CD4-positive, alpha-beta T cell treated with Interleukin-1 beta for 1 hour (primary cell): Measurements from ENCODE around the gene STK39.

Experiments used
- DNase-seq, 2 donors: peaks; one replicate each; pipeline ENCODE4 v3.0.0-alpha.2; 2020 to 2022

STK39 gene

DNA sequence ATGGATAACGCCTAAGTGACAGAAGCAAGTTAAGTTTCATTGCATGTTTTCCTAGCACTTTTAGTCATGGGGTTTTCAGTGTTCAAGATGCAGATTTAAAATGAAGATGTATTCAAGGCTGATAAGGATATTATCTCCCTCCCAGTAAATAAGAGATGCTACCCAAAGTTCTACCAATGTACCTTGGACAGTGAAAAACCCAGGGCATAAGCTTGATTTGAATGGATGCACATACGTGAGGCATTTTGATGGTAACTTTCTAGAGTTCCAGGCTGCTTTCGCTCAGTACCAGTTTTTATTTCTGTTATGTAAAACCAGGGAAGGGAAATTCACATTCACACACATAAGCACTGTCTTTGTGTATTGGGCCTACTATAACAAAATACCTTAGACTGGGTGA lies 90.3 kb downstream of the STK39 start:
- DNase-seq = no peak

DNA sequence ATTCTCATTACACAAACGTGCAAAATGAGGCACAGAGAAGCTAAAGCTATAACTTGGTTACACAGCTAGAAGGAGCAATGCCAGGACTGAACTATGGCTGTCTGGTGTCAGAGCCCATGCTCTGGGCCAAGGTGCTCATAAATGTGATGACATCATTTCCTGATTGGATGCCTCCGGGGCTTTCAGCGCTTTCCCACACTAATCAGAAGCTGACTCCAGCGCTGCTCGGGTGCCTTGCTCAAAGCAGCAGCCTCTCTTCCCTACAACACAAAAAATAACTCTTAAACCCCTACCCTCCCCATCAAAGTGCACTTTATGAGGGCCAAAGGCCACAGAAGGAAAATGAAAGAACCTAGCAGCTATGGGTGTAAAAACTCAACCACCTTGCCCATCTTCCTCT lies 90.7 kb downstream of the STK39 start:
- DNase-seq = no peak

DNA sequence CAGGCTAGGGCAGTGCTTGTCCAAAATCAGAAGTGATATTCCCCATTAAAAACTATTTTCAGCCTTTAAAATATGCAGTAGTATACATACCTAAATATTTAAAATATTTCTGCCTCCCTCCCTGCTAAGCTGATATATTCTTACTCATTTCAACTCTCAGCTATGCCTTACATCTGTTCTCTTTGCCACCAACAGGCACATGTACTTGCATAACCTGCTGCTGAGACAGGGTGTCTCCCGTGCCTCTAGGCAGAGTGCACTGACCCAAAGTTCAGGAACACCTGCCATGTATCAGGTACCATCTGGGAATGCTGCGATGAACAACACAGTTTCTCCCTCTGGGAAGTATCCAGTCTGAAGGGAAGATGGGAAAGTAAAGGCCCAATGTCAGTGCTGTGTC lies 91.7 kb downstream of the STK39 start:
- no peak for DNase-seq

DNA sequence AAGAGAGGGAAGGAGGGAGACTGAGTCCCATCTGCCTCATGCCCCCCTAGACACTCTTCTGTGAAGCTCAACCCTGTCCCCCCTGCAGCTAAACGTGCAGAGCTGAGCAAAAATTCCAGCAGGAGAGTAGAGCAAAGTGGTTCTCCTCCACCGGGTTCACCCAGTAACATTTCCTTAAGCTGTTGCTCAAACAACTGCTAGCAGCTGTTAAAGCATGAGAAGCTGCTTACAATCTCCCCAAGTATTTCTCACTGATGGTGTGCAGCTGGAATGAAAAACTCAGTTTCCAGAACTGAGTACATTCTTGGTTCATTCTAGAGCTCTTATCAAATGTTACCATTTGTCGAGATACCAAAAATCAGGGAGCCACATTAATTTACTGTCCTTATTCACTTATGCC lies 92.3 kb downstream of the STK39 start:
- no peak for DNase-seq

DNA sequence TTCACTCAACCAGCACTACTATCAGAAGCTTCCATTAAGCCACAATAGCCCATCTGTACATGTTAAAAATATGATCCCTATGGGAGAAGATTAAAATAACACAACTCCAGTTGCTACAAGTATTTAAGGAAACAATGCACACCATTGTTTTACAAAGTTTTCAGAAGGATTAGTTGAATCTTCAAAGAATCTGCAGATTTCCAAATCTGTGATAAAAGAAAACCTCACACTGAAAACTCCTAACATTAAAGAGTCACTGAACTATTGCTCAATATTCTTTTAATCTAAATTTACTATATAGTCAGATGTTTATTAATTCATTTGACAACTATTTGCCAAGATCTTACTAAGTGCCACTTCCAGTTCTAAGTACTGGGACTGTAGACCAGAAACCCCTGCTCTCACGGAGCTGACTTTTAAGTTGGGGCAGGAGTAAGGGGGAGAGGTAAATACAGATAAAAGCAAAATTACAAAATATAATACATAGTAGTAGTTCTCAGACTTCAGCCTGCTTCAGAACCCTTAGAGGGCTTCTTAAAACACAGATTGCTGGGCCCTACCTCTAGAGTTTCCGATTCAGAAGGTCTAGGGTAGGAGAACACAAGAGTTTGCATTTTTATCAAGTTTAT lies 94.4 kb downstream of the STK39 start:
- no peak for DNase-seq

DNA sequence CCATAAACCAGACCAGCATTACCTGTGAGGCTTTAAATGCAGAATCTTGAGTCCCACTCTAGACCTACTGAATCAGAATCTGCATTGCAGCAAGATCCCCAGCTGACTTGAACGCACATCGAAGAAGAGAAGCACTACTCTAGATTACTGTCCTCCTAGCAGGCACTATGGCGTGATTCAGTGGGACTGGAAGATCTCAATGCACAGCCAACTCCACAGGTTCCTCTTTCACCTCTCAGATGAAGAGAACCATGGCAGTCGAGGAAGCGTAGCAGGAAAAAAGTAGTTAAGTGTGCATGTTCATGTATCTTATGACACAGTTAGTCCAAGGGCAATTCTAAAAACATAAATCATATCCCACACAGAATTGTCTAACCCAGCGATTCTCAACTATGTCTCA lies 97.4 kb downstream of the STK39 start:
- DNase-seq = no peak

DNA sequence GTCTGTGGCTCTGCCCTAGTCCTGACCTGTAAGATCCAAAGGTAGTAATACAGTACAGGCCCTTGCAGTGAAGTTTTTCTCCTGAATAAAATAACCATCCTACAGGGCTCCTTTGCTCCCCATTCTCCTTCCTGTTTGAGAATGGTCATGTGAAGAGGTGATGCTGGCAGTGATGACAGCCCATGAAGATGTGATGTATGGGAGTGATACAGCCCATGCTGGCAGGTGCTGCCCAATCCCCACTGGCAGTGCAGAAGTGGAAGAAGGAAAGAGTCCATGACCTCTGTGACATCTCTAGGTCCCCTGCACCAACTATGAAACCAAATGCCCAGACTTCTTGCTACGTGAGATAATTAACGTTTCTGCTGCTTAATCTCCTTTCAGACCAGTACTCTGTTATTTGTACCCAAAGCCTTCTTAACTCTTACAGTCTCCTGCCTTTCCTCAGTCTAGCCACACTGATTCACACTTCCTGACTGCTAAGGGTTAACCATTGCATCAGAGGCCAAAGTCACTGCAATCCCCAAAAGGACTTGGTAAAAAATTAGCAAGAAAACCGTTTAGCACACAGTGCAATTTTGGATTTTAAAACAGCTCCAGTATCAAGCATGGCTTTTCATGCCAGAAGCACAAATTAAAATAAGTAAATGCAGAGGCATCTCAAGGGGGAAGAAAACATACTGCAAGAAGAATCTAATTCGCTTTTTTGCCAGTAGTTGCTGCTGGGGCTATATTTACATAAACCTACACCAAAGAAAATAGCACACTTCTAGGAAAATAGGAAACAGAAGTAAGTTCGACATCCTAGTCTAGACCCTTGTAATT lies 98.0 kb downstream of the STK39 start:
- no peak for DNase-seq

DNA sequence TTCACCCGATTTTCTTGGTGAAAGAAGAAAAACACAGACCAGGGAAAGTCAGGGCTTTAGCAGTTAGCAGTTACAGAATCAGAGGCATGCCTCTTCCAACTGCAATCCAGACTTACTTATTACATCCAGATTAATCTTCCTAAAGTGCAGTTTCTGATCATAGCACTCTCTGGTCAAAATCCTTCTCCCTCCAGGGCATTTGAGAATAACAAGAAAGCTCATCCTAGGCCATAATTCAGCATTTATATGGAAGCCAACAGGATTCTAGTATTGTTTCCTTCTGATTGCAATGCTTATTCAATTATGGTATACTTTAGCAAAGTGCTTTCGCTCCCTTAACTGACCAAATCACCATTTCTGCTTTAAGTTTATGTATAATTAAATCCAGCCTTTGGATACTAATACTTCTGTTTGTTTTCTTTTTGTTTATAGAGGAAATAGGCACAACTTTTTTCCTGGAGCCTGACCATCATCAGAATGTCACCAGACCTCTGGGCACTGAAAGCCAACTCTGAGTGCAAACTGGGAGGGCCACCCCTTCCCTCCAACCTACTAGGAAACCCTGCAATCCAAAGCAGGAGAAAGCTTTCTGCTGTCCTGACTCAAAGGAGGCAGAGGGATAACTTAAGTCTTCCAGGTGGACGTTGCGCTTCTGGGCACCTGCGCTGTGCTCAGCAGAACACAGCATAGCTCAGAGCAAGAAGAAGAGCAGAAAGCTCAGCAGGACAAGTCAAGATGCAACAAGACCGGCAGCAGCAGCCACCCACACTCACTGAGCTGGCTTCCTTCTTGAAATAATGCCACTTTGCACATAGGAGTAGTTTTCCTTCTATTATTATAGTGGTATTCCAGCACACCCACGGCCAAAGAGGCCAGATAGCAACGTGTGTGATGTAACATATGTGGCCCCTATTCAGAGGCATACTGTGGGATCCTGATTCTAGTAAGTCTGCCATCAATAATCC lies 99.3 kb downstream of the STK39 start:
- no peak for DNase-seq

DNA sequence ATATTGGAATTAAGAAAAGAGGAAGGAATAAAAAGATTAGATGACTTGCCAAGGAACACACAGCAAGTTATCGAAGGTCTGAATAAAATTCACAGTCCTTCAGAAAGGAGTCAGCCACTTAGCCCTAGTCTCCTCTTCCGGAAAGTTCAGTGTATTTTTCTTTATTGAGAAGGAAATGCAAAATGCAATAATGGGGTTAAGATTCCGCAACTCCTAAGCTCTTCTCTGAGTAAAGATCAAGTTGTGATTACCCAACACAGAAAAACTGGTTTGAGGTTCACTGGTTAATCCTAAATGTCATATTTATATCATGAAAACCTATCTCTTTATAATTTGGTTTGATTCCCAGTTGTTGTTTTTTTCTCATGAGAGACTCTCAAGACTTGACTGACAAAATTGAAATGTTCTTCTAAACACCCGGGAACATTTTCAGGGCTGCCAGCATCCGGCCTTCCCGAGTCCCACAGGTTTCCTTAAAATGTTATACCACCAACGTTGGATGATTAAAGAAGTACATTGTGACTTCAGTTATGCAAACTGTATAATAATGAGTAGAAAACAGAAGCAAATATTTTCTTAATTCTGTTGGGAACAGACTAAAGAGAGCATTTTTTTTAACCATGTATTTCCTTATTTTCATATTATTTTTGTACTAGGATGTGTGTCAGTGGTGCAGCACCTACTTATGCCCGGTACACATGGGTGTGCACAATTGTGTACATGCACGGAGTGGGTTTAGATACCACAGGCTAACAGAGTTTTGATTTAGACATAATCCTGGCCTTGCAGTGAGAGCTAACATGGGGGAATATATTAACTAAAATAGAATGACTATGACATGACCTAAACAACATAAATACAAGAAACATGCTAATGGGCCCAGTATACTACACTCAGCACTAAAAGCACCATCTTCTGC lies 100.2 kb downstream of the STK39 start:
- DNase-seq = no peak

DNA sequence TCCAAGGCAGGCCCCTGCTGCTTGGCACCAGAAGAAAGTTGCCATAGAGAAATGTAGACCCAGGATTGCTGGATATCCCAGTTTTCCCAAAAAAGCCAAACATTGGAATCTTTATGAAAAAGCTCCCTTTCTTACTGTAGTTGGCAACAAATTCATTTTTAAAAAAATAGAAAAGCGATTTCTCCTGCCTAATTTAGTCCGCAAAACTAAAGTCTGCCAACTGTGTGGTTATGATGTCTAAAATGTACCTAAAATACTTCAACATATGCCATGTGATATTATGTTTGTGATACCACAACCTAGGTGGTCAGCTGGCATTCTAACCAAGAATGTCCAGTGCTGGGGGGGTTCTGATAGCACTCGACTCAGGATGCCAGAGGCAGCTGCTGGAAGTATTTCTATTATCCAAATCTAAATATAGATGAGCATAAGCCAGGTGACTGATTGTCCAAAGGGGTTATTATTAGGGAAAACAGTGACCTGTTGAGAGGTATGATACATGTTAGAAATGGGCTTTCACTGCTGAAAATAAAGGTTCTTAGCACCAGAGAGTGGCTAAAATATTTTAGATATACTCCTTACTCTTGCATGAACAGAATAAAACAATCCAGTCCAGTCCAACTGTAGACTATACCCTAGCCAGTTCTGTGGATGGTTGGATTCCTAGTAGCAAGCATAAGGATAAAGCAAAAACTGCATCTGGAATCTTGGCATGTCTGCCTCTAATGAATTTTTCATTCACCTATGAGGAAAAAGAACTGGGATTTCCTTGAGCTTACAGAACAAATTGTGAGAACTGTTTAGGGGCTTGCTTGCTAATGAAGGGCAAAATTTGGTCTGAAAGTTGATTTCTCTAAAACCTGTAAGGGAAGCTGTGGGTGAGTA lies 101.7 kb downstream of the STK39 start:
- DNase-seq = no peak

DNA sequence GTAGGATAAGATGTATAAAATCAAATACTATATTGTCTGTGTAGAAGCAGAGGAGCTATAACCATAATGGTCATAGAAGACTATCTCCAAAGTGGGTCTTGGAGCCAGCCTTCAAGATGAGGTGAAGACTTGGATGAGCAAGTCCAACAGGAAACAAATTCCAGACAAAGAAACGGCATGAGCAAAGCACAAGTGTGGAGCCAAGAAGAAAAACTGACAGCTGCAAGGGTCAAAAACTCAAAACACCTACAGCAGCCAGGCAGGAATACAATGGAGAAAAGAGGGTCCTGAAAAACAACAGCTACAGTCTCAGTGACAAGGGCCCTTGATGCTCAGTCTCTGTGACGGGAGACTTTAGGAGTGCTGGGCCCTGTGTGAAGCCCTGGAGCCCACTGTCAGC lies 102.4 kb downstream of the STK39 start:
- no peak for DNase-seq

DNA sequence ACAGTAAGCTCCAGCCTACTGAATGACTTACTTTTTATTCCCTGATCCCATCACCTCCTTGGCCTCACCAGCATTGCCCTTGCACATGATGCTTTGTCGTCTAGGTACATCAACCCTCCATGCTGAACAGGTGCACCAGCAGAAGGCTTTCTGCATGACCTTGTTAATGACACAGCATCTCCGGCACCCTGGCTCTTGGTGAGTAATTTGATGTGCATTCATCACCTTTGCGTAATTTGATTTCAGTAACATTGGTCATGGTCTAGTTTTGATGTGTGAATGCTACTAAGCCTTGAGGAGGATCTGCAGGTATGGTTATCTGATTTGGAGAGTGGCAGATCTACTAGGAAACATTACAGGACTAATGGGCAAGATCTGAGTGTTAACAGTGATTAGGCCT lies 103.6 kb downstream of the STK39 start:
- DNase-seq = no peak

DNA sequence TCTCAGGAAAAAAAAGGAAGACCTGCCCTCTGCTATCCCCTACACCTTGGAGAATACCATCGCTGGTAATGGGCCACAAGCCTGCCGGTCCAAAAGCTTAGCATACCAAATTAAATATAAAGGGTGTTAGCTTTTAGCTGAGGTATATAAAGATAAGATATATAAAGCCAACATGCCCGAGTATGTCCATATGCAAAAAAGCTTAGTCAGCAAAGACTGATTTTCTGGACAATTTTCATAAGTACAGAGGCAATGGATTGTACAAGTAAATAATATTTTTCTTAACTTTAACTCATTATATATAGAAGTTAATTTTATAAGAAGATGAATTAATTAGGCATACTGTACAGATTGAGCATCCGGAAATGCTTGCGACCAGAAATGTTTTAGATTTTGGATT lies 106.5 kb downstream of the STK39 start:
- no peak for DNase-seq

DNA sequence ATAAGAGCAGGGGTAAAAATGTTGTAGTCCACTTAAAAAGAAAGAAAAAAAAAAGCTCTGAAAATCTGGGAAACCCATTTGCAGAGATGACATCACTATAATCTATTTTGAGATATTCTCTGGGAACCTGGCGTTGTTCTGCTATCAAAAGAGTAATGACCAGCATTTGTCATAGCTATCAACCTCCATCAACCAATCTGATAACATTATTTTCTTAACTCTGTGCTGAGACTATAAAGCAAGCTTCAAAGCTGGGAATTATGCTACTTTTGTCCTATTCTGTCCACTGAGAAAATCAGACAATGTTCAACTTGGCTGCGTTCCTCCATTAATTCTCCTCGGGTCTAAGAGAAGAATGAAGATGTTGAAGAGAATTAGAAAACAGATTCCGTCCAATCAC lies 107.5 kb downstream of the STK39 start:
- DNase-seq = no peak

DNA sequence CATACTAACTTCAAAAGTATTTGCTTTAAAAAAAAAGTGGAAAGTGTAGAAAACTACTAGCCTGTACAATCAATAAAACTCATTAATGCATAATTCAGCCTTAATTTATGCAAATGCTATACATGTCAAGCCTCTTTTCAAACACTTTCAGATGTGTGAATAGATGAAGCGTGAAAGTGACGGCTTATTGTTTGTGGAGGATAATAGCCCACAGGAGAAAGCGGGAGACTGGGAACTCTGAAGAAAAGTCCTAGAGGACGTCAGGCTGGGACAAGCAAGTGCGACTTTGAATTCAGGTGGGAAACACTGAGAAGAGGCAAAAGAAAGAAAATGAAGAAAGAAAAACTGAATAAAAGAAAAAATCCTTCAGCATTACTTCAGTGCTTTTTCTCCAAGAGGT lies 108.5 kb downstream of the STK39 start:
- no peak for DNase-seq

DNA sequence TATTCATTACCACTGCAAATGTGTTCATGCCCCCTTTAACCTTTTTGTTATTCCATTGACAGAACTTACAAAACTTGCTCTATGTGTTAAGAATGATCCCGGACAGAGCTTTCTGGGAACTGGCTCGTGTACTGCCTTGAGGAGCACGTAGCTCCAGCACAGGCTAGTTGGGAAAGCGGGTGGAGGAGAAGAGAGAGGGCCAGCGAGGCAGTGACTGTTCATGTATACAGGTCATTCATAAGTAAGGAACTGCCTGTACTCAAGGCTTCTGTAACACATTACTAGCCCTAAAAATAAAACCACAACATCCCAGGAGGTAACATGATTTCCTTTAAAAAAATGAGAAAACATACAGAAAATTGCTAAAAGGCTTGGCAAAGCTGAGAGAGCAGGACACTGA lies 109.0 kb downstream of the STK39 start:
- DNase-seq = no peak

DNA sequence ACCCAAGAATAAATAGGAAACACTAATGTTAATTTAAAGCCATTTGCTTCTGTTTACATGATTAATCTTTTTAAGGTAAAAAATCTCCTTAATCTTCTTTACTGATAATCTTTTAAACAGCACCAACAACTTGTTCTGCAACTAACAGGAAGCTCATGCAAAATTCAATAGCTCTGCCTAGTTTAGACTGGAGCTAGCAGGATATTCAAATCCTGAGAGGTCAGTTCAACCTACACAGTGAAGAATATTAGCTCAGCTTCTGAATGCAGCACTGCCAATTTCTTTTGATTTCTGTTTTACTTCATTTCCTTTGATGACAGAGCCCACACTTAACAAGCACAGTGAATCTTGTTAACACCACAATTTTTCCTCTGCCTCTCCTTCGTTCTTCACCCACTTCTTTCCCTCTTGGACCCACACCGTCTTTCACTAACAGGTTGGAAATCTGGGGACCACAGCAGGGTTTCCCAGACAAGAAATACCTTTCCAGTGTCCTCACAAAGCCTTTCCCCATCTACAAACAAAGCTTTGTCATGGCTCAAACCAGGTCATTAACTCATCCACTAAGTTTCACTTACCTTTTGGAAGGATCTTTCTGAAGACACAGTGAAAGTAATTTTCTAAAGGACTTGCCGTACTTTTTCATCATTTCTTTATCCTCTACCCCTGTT lies 109.8 kb downstream of the STK39 start:
- DNase-seq = no peak

DNA sequence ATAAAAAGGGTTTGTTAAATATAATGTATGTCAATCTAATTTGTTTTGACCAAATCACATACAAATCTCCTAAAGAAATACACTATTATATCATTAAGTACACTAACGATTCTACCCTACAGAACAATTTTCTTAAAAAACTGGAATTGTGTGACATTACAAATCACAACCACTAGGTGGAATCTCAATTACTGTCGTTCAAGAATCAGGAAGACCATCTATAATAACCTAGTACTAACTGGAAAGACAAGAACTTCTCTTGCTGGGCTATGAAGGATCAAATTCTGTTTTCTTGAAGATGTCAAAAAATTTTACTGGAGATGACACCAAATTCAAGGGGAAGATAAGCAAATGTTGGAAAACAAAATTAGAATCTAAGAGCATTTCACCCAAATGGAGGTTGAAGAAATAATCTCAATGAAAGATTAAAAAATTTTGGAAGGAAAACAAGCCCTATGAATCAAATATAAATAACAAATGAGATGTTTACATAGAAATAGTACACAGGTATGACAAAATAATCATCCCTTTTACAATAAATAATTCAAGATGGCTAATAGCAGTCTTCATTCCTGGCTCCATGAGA lies 110.9 kb downstream of the STK39 start:
- peak in 1 of 2 donors; percentile 41 for DNase-seq

DNA sequence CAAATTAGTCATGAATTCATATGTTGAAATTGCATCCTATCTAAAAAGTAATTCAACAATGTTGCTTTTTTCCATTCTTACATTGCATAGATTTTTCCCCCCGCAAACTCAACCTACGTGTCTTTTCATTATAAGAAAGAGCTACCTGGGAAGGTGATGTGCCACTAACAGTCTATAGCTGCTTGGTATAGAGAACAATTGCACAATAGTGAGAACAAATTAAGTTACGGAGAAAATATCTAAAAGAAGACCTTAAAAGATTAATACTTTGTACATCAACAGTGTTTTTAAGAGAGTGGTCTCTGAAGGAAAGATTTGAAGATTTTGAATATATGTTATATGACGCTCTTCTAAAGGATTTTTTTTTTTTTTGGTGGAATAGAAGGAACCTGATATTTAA lies 111.8 kb downstream of the STK39 start:
- DNase-seq = no peak

DNA sequence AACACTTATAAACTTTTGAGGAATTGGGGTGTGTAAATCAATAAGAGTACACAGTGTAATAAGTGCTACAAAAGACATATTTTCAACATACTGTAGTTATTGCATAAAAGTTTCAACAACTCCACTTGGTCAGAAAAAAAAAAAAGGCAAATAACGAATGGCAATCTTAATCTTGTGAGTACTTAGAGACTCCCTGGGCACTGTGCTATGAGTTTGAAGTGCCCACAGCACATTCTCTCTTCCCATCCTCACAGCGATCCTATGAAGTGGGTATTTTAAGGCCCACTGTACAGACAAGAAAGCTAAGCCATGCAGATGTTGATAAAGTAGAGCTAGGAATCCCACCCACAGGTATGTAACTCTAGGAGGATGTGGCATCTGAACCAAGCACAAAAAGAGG lies 112.3 kb downstream of the STK39 start:
- no peak for DNase-seq
